ENCODE data around the gene PRG3.

DNA sequence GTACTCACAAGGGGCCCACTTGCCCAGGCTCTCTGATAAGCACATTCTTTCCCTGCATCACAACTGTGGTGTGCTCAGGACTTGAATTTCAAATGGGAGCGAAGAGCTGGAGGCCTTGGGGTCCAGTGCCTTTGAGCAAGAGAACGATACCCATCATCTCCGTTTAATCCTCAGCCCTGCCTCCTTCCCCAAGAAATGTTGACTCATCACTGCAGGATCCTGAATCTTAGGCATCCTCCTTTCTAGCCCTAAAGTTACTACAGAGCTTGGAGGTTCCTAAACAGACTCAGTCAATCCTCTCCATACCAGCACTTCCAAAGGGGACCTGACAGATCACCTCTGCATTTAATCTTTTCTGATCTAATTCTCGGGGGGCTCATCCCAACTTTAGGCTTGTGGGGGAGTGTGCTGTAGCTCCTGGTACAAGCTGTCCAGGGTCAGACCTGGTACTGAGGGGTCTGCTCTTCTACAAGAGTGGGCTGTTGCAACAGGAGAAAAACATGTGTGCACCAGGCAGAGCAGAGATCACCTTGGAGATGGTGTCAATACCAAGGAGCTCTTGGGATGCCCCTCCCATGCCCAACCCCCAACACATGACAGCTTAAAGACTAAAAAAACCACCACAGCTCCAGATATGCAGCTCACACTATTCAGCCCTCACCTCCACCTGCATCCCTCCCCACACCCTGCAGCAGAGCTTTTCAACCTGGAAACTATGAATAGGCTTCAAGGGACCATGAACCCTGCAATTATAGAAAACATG is 13.4 kb upstream of the PRG3 start:
- TF ChIP-seq ZFP36L1 (CRISPR knock-in tag; IDR thresholded peaks at IDR 0.05) (no peak), ELF3 (CRISPR knock-in tag; IDR thresholded peaks at IDR 0.05) (no peak)
- TF ChIP-seq, protein P1, sequence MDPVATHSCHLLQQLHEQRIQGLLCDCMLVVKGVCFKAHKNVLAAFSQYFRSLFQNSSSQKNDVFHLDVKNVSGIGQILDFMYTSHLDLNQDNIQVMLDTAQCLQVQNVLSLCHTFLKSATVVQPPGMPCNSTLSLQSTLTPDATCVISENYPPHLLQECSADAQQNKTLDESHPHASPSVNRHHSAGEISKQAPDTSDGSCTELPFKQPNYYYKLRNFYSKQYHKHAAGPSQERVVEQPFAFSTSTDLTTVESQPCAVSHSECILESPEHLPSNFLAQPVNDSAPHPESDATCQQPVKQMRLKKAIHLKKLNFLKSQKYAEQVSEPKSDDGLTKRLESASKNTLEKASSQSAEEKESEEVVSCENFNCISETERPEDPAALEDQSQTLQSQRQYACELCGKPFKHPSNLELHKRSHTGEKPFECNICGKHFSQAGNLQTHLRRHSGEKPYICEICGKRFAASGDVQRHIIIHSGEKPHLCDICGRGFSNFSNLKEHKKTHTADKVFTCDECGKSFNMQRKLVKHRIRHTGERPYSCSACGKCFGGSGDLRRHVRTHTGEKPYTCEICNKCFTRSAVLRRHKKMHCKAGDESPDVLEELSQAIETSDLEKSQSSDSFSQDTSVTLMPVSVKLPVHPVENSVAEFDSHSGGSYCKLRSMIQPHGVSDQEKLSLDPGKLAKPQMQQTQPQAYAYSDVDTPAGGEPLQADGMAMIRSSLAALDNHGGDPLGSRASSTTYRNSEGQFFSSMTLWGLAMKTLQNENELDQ (CRISPR knock-in tag; IDR thresholded peaks at IDR 0.05; ENCODE audit: borderline replicate concordance) = no peak
- TF ChIP-seq, protein P2, sequence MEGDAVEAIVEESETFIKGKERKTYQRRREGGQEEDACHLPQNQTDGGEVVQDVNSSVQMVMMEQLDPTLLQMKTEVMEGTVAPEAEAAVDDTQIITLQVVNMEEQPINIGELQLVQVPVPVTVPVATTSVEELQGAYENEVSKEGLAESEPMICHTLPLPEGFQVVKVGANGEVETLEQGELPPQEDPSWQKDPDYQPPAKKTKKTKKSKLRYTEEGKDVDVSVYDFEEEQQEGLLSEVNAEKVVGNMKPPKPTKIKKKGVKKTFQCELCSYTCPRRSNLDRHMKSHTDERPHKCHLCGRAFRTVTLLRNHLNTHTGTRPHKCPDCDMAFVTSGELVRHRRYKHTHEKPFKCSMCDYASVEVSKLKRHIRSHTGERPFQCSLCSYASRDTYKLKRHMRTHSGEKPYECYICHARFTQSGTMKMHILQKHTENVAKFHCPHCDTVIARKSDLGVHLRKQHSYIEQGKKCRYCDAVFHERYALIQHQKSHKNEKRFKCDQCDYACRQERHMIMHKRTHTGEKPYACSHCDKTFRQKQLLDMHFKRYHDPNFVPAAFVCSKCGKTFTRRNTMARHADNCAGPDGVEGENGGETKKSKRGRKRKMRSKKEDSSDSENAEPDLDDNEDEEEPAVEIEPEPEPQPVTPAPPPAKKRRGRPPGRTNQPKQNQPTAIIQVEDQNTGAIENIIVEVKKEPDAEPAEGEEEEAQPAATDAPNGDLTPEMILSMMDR (CRISPR knock-in tag; IDR thresholded peaks at IDR 0.05) = no peak
- TF ChIP-seq, protein P3, sequence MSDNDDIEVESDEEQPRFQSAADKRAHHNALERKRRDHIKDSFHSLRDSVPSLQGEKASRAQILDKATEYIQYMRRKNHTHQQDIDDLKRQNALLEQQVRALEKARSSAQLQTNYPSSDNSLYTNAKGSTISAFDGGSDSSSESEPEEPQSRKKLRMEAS (IDR thresholded peaks at IDR 0.05) = no peak

Measured in HepG2 (cell line).